ENCODE results near the gene SAMMSON. TPM values are rescaled to one million over a fixed set of nuclear protein-coding genes. Genes with fewer than 3 reads are reported as not detected.

Gene SAMMSON
- total RNA-seq = 0.08 TPM in 1 of 2 replicates, not detected in the other
- not detected for polyA plus RNA-seq (2012)

DNA sequence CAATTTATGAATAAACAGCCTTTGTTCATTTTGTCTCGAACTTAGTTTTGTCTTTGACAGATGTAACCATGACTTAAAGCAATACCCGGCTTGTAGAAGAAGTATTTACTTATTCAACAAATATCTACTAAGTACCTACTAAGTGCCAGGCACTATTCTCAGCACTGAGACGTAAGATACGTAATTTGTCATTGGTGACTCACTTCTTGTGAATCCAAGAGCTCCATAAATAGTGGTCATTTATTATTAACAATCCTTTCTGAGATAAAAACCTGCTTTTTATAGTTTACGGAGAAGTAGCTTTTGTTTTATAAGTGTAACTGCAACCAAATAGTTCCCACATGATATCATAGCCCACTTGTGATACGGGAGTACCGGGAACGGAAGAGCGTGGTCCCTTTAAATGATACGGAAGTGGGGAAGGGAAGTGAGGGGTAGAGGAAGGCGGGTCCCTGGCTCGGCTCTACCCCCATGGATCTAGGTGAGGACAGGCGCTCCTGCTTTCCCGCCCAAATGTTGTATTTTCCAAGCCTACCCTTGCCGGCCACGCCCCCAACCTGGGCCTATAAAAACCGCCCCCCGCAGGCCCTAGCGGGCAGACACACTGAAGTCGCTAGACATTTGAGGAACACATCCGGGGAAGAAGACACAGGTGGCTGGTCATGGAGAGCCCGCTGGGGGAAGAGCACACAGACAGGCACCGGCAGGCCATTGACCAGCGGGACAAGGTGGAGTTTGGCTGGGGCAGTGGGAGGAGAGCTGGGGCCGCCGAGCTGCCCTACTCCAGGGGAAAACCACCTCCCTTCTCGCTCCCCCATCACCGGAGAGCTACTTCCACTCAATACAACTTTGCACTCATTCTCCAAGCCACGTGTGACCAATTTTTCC is at the start of gene SAMMSON:
Gene SAMMSON (plus strand): TSS at position 594 of the 888 bp plus-strand sequence.
- no peak for DNase-seq (ENCODE audit: low read depth)

DNA sequence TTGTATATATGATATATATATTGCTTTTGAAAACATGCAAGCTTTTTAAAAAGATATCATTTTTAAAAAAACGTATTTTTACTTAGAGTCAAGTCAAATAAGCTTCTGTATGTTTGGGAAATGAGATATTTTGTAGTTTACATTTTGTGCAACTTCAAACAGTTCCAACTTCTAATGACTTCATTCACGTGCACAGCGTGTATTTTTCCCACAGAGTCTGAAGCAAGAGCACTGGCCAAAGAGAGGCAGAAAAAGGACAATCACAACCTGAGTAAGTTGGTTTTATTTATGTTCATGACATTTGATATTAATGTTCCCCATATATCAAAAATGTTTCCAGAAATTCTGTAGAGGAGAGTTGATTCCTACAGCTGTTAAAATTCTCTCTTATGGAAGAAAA is 47.9 kb upstream of the SAMMSON start:
- no peak for DNase-seq (ENCODE audit: low read depth)

DNA sequence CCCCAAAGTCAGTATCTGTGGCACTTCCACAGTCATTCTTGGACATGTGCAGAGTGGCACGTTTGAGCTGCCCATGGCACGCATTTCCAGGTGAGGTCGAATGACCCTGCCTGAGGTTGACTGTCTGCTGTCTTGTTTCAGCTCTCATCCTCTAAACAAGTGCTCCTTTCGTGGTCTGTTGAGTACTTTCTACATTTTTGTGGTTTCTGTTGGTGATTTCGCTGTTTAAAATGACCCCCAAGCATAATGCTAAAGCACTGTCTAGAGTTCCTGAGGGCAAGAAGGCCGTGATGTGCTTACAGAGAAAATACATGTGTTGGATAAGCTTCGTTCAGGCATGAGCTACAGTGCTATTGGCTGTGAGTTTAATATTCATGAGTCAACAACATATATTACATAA is 40.0 kb upstream of the SAMMSON start:
- no peak for DNase-seq (ENCODE audit: low read depth)

DNA sequence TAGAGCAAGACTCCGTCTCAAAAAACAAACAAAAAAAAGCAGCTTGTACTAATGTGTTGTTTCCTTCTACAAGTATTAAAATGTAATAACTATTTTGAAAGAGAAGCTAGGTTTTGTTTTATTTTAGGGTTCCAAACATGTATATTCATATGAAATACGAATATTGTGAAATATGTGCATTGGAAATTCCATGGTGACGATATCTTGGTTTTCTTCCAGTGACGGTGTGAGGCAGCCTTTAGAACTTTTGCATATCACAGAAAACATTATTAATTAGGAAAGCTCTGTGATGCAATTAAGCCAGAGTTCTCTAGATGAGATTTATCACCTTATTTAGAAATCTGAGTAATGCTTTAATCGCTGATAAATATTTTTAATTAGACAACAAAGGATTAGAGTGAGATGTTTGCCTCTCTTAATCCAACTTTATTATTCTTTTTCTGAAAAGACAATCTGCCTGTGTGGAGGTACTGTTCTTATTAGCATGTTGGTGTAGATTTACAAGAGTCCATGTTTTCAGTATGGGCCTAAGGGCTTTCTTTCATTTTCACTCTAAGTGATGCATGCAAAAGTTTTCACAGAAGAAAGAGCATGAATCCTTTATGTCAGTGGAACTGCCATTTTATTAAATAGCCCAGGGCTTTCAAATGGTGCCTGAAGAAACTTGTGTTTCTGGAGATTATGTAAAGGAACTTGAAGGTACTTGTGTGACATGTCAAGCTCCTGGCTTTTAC is 37.7 kb upstream of the SAMMSON start:
- DNase-seq (ENCODE audit: low read depth) = no peak

DNA sequence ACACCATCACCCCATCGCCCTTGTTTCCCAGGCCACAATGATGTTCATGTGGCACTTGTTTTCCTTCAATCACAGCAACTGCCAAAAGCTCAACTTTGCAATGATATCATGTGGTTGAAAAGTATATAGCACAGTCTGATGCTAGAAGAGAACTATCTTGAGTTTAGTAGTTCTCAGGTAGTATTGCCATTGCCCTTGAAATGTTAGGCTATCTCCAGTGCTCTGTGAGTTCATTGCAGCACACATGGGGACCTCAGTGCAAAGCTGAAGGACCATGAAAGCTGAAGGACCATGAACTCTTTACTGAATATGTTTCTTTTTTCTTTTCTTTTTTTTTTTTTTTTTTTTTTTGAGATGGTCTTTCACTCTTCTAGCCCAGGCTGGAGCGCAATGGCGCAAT is 35.9 kb upstream of the SAMMSON start:
- no peak for DNase-seq (ENCODE audit: low read depth)

DNA sequence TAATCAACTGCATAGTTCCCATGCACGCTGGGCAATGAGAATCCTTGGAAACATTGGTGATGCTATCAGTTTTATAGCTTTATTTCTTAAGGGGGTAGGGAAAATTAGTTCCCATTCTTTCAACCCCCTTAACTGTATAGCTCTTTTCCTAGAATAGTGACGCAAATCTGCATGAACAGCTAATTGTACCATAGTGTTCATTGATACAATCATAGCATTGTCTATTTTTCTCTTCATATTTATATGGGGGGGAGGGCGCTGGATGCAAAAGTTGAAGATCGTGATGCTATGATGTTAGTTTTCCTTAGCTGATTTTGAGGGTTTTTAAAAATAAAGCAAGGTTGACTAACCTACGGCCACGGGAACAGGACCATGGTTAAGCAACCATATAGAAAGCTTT is 32.4 kb upstream of the SAMMSON start:
- DNase-seq (ENCODE audit: low read depth) = no peak

DNA sequence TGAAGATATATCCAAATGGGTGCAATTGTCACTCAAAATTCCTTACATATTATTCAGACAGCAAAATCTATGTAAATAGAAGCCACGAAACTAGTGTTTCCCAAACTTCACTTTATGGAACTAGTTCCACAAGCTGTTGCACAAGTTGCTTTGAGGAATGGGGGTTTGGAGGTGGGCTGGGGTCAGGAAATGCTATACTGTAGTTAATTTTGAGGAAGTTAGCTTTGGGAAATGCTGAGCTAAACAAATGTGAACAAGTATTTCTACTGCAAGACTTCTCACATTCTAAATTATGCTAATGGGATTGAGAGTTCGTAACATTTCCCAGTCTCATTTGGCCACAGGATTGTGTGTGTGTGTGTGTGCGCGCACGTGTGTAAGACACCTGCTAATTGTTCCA is 28.7 kb upstream of the SAMMSON start:
- DNase-seq (ENCODE audit: low read depth) = no peak

DNA sequence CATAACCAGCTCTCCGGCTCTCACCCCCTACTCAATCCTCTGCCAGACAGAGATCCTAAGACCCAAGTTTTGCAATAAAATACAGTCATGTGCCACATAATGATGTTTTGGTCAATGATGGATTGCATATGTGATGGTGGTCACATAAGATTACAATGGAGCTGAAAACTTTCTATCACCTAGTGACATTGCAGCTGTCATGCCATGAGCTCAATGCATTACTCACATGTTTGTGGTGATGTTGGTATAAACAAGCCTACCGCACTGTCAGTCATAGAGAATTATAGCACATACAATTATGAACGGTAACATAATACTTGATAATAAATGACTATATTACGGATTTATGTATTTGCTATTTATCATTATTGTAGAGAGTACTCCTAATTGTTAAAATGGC is 26.9 kb upstream of the SAMMSON start:
- peak; percentile 63 for DNase-seq (ENCODE audit: low read depth)

DNA sequence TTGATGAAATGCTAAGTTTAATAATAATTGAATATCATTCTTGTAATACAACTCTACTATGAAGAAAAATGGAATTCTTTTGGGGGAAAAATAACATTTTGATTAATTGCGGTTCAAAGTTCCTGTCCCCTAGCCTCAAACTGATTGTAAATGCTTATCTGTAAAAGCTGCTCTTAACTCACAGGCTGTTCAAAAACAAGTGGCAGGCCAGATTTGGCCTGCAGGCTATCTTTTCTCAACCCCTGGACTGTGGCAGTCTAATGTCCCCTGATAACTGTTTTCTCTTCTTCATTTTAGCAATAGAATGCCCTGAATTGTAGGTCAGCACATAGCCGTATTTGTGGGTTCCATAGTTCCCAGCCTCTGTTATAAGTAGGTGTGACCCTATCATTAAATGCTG is 23.5 kb upstream of the SAMMSON start:
- no peak for DNase-seq (ENCODE audit: low read depth)

DNA sequence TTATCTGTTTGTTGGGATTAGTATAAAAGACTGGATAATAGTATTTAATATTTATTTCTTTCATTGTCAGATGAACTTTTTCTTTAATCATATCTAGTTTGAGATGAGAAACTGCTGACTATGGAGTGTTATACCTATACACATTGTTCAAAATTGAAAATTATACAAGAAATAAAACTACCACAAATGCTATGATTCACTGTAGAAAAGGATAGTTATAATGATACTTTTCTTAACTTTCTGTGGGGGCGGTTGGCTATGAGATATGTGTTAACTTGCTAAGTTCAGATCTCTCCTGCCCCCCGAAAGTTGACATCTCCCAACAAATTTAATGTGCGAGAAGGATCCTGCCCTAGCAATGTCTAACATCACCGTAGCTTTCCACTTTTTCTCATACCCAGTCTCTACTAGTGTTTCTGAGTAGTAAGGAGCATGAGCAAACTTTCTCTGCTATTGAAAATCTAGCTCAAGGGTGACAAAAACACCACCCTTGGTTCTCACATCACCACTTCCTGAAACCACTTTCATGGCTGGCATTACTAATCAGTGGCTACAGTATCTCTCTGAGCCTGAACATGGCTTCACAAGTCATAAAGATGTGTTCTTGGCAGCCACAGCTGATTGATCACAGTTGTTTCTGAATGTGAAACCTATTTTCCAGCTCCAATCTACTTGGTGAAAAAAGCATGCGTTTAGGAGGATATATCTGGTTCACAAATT is 15.8 kb upstream of the SAMMSON start:
- no peak for DNase-seq (ENCODE audit: low read depth)

DNA sequence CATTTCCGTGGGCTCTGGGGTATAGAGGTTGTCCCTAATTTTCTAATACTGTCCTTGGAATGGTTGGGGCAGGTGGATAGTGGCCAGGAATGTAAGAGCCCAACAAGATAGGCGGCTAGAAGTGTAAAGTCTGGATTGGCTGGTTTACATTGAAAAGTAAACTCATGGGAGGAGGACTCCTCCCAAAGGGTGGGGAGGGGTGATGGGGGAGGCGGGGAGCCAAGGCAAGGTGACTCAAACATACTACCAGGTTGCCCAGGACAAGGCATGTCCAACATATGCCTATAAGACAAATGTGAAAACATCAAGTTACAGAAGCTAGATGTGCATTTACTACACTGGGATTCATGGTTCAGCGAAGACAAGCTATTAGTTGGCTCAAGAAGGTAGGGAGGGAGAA is 14.3 kb upstream of the SAMMSON start:
- no peak for DNase-seq (ENCODE audit: low read depth)

DNA sequence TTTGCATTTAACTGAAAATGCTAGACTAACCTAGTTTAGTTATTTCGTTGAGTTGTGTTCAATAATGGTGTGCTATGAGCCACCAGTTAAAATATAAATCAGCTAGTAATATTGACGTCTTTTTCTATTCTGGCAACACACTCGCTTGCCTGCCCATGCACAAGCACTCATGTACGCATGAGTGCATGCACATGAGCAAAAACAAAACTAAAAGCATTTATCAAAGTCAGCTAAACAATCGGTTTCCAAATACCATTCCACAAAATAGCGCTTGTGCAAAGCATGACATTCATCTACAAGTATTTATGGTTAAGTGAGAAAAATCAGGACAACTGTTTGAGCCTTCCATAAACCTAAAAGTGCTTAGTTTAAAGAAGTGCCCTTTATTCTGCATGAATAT is 13.1 kb upstream of the SAMMSON start:
- no peak for DNase-seq (ENCODE audit: low read depth)

DNA sequence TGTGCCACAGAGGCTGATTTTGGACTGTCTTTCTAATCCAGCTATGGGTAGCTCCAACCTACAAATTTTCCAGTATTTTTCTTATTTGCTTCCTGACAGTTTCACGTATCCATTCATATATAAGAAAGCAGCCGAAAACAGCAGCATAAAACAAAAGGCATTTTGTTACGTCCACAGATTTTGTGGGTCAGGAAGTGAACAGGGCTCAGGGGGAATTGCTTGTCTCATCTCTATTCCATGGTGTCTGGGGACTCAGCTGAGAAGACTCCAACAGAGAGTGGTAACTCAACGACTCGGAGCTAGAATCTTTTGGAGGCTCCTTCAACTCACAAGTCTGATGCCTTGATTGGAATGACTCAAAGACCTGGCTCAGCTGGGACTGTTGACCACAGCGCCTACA is 11.7 kb upstream of the SAMMSON start:
- no peak for DNase-seq (ENCODE audit: low read depth)

DNA sequence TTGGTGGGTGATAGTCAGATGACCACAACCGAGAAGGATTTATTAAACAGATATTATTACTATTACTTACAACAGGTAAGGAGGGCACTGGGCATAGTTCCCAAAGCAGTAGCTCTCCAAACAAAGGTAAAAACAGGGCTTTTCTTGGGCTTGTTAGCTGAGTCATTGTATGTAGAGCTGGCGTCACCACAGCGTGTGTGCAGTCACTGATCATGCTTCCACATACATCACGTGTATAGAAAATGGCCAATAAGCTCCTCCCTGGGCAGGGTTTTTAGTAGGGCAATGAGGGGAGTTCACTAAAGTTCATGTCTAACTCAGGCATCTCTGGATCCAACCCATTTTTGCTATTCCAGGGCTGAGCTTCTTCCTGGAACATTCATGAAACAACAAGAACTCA is 5.8 kb upstream of the SAMMSON start:
- DNase-seq (ENCODE audit: low read depth) = no peak

DNA sequence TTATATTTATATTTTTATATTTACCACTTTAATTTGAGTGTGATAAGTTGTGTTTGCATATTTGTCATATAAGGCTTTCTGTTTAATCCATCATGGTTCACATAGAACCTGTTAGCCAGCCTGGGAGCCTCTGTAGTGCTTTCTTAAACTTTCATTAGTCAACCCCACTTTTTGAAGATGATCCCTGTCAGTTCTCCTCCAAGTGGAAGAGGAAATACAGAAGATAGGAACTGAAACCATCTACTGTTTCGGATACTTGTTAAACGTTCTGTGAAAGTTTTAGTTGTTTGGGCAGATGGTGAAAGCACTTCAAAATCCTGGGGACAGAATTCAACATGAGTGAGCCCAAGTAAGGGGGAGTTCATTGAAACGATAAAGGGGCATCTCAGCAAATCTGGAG is 4.6 kb upstream of the SAMMSON start:
- no peak for DNase-seq (ENCODE audit: low read depth)

DNA sequence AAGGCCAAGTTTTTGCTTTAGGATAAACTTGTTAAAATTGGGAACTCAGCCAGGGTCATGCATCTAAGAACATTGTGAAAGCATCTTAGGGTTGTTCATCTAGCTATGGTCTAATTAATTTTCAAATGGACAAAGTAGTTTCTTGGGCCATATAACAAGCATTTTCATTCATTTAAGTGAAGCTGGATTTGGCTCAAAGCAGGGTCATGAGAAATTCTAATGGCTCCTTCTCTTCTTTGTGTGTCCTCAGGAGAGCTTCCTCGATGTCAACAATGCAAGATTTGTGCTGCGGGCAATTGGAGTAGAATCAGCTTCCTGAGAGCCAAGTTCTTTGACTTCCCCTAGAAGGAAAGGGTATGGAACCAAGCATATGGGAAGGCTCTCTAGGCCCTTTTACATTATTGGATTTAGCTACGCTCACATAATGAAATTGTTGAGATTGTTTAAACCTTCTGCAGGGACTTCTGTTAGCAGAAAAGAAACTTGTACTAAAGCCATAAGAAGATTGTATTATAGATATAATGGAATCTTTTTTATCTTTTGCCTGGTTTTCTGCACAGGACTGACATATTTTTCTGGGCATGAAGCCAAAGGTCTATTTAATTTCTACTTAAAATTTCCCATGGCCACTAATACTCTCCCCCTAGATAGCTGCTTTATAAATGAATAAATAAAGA is 1.8 kb upstream of the SAMMSON start:
- no peak for DNase-seq (ENCODE audit: low read depth)

DNA sequence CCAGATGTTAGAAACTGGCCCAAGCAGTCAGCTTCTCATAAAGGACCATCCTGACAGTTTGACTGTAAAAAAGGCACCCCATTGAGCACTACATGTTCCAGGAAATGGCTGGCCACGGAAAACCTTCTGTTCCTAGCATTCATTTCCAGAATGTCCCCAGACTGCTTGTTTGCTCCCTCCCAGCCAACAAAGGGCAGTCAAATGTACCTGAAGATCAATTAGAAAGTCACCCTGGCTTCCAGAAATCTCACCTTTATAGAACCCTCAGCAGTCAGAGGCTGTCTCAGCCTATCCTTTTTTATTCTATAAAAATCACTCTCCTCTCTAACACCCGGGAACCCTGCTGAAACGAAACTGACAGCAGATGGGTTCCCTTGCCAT is 784 bp upstream of the SAMMSON start:
- peak; percentile 7 for DNase-seq (ENCODE audit: low read depth)

DNA sequence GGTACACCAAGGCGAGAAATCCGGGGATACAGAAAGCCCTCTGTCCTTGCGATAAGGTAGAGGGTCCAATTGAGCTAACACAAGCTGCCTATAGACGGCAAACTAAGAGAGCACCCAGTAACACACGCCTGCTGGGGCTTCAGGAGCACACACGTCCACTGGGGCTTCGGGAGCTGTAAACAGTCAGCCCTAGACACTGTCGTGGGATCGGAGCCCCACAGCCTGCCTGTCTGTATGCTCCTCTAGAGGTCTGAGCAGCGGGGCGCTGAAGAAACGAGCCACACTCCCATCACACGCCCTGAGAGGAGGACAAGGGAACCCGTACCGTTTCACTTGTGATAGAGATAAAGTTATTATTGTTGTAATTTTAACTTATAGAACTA is 486 bp downstream of the SAMMSON start:
- DNase-seq (ENCODE audit: low read depth) = no peak

DNA sequence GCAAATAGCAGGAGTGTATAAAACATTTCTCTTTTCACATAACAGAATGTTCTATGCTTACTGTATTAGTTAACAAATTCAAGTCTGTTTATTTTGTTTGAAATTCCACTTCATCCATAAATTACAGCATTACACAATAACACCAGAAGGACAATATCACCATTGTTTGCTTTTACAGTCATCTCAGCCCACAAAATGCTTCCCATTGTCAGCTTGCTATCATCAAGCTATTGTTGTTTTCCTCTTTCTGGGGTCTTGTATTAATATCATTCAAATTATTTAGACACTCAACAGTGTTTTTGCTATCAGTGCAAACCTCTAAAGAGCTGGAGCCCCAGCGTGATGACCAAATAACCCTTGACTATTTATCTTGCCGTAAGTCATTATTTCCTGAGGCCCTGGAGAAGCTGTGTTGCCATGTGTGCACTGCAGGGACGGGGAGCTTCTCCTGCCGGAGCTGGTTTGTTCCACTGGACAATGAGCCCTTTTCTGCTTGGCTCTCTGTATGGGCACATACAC is 1.1 kb downstream of the SAMMSON start:
- DNase-seq (ENCODE audit: low read depth) = no peak

DNA sequence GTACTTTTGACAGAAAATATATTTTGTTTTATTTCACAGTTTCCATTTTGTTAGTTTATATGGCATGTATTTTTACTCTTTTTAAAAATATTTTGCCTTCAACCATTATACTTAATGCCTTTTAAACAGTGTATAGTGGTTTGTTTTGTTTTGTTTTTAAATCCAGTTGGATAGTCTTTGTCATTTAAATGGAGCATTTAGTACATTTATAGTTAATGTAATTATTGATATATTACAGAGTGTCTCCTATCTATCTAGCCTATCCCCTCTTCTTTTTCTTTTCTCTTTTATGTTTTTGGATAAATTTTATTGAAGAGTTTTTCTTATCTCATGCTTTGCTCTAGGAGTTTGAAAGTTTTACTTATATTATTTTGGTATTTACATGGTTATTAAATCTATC is 3.6 kb downstream of the SAMMSON start:
- DNase-seq (ENCODE audit: low read depth) = no peak

DNA sequence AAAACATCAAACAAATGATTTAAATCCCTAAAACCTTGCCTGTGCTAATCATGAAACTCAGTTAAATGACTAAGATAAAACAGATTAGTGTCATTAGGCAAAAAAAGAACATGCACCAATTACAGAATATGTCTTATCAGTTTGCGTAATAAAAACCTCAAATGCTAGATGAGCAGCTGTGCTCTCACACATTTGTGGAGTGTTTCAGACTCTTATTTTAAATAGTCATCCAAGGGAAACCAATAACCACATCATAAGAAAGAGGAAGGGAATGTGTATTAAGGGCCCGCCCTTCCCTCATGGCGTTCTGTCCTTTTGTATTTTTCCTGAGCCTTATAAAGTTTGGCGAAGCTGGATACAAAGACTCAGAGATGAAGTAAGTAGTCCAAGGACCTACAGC is 6.6 kb downstream of the SAMMSON start:
- DNase-seq (ENCODE audit: low read depth) = peak; percentile 28

Measured in myocyte (in vitro differentiated cells).